GM12872 (cell line): ENCODE measurements around the gene PGPEP1.
A peak's percentile ranks its signal among the peaks of the same experiment; 100 is the strongest.

Experiments
- TF ChIP-seq, protein P1 (sequence below): IDR thresholded peaks from 3 replicates; pipeline ENCODE4 v1.5.1; 2011; ENCODE audit warnings: low read depth, mild to moderate bottlenecking, low read length, moderate library complexity; ENCODE audit not compliant: insufficient read depth

Gene PGPEP1, protein sequence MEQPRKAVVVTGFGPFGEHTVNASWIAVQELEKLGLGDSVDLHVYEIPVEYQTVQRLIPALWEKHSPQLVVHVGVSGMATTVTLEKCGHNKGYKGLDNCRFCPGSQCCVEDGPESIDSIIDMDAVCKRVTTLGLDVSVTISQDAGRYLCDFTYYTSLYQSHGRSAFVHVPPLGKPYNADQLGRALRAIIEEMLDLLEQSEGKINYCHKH

DNA sequence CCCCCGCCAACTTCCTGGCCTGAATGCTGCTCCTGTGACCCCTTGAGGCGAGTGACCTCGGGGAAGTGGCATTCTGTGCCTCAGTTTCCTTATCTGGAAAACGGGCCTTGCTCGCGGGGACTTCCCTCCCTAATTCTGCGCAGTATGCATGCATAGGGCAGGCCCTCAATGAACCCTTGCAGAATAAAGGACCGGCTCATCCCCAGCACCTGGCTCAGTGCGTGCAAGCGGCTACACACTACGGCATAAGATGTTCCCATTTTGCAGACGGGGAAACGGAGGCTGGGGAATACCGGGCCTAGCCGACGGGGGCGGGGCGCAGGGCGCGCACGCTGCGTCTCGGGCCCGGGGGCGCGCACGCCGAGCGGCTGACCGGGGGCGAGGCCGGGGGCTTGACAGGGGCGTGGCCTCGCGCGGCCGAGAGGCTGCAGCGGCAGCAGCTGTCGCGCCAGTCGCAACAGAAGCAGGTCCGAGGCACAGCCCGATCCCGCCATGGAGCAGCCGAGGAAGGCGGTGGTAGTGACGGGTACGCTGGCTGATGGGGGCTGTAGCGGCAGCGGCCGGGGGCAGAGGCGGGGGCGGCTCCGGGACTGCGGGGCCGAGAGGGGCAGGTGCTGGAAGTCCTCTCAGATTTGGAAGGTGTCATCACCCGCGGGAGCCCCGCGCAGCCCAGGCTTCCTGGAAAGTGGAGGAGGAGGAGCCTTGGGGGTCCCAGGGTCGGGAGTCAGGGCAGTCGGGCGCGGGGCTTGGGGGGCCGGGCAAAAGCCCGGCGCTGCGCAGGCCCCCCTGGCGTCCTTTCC, at the start of gene PGPEP1:
Gene PGPEP1 (plus strand): TSS at position 409 of the 800 bp plus-strand sequence. CDS start 84 bp downstream, at position 493.
- TF ChIP-seq, protein P1, sequence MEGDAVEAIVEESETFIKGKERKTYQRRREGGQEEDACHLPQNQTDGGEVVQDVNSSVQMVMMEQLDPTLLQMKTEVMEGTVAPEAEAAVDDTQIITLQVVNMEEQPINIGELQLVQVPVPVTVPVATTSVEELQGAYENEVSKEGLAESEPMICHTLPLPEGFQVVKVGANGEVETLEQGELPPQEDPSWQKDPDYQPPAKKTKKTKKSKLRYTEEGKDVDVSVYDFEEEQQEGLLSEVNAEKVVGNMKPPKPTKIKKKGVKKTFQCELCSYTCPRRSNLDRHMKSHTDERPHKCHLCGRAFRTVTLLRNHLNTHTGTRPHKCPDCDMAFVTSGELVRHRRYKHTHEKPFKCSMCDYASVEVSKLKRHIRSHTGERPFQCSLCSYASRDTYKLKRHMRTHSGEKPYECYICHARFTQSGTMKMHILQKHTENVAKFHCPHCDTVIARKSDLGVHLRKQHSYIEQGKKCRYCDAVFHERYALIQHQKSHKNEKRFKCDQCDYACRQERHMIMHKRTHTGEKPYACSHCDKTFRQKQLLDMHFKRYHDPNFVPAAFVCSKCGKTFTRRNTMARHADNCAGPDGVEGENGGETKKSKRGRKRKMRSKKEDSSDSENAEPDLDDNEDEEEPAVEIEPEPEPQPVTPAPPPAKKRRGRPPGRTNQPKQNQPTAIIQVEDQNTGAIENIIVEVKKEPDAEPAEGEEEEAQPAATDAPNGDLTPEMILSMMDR, result no peak

GRCh38 chr19:18291019-18291524, 49.3 kb upstream of the PGPEP1 start:
- TF ChIP-seq, protein P1, result 0 out of 3 replicates have a peak, but pooled peaks have one; percentile 6

DNA sequence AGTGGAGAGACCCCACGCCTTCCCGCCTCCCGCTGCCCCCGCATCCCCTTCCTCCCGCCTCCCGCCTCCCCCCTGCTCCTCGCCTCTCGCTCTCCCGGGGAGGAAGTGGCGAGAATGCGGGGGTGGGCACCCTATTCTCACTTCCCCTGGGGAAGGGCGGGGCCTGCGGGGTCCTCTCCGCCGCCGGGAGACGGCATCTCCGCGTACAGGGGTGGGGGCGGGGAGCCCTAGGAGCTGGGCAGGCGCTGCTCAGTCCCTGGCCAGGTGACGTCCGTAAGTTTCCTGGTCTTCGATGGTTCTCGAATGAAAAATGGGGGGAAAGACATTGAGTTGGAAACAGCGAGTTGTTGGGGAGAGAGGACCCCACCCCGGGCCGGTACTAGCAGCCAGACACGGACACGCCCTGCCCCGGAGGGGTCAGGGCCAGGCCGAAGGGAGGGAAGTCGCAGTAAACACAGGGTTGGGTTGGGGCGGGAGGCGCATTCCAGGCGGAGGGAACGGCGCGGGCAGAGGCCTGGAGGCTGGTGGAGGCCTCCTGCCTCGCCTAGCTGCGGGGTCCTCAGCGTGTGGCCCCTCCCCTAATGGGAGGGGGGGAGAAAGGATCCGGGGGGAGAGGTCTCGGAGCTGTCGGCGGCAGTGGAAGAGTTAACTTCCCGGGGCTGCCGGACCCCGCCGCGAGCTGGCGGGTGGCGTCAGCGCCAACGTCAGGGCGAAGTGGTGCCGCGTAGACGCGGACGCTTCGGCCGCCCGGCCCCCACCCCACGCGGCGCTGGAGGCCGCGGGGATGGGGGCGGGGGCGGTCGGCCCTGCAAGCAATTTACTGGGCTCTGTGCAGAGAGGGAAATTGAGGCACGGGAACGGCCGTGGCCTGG, 48.6 kb upstream of the PGPEP1 start:
- TF ChIP-seq, protein P1, result no peak

DNA sequence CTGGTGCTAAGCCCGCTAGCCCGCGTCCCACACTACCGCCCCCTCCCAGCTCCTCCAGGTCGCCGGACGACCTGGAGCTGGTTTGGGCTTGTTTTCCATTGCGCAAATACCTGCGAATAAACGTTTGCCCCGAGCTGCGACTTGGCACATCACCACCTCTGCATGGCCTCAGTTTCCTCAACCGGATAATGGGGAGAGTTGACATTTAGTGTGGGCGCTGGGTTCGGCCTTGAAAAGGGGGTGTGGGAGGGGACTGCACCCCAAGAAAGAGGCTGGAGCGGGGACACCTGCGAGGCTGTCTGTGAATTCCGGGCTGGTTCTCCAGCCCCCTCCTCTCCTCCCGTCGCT, 48.0 kb upstream of the PGPEP1 start:
- TF ChIP-seq, protein P1, result no peak

DNA sequence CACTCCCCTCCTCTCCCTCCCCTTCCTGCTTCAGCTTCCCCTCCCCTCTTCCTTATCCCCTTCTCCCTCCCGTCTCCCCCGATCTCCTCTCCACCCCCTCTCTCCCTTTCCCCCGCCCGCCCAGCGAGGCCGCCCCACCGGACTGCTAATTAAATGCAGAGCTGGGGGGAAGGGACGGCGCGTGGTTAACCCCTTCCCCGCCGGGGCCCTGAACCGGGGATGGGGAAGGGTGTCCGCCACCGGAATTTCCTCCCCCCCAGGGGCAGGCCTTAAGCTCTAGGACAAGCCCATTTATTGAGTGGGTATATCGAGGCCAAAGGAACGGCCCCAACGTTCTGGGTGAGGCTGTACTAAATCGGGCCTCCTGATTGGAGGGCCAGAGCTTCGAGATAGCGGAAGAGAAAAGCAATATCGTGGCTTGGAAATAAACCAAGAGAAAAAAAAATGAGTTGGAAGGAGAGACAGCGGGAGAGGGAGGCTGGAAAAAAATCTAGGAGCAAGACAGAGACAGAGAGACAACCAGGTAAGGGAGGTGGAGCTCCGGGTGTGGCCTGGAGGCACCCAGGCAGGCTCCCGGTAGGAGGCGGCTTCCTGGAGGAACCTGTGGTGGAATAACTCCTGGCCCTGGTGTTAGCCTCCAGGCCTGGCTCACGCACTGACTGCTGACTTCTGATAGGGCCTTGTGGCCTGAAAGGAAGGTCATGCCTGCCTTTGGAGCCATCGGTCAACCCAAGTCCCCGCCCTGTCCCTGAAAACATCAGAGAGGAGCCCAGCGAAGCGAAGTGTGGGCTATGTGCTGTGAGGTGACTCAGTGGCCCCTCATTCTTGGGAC, 47.4 kb upstream of the PGPEP1 start:
- TF ChIP-seq, protein P1, result no peak

DNA sequence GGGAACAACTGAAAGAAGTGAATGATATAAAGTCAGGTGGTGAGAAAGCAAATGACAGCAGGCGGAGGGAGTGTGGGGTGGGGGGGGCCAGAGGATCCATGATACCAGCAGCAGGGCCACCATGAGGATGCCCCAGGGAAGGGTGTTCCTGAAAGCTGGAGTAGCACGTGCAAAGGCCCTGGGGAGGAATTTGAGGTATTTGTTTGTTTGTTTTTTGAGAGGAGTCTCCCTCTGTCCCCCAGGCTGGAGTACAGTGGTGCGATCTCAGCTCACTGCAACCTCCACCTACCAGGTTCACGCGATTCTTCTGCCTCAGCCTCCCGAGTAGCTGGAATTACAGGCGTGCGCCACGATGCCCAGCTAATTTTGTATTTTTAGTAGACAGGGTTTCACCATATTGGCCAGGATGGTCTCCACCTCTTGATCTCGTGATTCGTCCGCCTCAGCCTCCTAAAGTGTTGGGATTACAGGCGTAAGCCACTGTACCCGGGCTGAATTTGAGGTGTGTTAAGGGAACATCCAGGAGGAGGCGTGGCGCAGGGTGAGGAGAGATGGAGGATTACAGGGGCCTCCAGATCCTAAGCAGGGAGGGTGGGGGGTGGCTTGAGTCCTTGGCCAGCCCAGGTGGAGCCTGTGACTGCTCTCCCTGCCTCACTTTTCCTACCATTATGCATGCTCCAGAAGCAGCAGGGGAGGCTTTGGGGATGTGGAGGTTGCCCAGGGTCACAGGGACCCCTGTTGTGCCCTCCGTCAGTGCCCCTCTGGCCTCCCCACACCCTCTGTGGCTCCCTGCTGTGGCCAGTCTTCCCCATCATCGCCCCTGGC, 46.5 kb upstream of the PGPEP1 start:
- TF ChIP-seq, protein P1, result no peak
